Stimulated activated CD4-positive, alpha-beta T cell treated with anti-CD3 and anti-CD28 coated beads, Interleukin-2, amount 100 ng/mL, for 48 hours (primary cell): ENCODE measurements around the gene DNAH7.

Source experiments
- DNase-seq, 2 donors: peaks; one replicate each; pipeline ENCODE4 v3.0.0-alpha.2; 2020

DNAH7 gene

DNA sequence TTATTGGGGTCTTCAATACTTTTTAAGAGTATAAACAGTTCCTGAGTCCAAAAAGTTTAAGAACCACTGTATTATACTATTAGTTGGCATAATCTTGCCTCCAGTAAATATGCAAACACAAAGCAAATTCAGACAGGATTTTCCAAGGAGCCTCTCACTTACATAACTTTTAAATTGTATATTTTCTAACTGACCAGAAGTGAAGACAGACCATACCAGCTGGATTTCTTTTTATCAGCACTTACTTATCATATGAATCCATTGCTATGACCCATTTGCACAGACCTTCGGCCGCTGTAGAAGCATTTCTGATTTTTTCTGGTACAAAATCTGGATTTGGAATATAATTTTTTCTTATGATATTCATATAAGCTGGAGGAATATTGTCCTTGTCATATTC is 211.5 kb downstream of the DNAH7 start:
- DNase-seq = no peak

DNA sequence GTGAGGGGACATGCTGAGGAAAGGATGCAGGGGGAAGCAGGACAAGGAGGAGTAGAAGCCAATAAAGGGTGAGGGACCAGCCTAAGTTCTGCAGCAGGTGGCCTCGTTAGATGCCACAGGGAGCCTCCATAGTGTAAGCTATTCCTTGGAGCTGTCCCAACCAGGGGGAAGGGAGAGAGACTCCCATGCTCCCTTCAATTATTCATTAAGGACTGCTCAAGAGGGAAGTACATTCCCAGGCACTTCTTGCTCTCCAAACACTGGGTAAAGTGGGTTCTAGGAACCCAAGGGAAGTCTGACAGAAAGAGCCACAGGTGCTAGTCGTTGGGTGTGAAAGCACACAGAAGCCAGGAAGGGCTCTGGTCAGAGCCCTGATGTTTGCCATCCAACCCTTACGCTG is 217.9 kb downstream of the DNAH7 start:
- no peak for DNase-seq

- no peak for DNase-seq
Observed at GRCh38 chr2:195848119-195848899, 220.3 kb downstream of the DNAH7 start.

DNA sequence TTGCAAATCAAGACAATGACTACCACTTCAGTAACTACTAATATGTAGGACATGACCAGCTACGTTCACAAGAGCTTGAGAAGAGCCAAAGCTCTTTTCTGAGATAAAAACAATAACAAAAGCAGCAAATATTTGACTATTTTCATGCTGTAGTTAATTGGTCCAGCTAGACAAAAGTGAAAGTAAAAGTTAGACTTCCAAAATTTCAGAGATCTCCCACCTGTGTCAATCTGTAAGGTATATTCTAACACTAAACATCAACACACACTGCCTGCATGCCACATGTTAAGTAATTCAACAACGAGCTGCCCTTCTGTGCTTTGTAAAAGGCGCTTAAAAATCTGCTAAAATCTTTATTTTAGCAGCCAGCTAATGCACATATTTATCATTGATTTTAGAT is 225.7 kb downstream of the DNAH7 start:
- DNase-seq = no peak

DNA sequence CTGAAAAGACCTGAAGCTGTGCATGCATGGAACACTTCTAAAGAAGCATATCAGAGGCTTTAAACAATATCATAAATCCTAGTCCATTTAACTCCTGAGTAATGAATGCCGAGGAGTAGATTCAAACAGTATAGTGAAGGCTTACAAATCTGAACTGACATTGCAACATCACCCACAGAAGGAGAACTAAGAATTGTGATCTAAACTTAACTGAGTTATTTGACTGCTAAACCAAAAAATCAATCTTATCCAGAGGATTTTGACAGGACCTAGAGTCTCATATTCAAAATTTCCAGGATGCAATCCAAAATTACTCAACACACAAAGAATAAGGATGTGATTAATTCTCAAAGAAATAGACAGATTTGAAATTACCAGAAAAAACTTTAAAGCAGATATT is 230.6 kb downstream of the DNAH7 start:
- DNase-seq = no peak

DNA sequence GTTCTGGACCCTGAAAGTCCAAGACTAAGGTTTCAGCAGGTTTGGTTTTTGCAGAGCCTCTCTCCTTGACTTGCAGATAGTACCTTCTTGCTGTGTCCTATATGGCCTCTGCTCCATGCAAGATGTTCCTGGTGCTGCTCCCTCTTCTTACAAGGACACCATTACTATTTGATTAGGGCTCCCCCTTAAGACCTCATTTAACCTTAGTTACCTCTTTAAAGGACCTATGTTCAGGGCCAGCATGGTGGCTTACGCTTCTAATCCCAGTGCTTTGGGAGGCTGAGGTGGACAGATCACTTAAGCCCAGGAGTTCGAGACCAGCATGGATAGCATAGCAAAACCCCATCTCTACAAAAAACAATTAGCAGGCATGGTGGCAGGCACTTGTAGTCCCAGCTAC is 232.6 kb downstream of the DNAH7 start:
- no peak for DNase-seq

GRCh38 chr2:195834836-195835235 is 233.8 kb downstream of the DNAH7 start:
- no peak for DNase-seq

- DNase-seq = no peak
Observed at GRCh38 chr2:195830968-195831950, 237.4 kb downstream of the DNAH7 start.

GRCh38 chr2:195824478-195824877 is 244.2 kb downstream of the DNAH7 start:
- no peak for DNase-seq

DNA sequence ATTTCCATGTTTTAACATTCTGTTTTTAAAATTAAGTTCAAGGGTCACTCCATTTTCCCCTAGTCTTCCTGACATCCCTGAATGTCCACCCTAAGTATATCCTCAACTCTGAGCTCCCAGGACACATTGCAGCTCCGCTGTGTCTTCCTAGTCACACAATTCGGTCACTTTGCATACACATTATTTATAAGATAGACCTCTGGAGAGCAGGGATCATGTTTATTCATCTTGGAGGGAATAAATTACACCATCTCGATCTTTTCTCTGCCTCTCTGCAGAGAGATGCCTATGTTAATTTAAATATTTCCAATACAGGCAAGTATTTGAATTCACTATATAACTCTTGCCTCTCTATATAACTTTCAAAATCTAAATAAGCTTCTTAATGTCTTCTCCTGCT is 245.4 kb downstream of the DNAH7 start:
- DNase-seq = no peak

DNA sequence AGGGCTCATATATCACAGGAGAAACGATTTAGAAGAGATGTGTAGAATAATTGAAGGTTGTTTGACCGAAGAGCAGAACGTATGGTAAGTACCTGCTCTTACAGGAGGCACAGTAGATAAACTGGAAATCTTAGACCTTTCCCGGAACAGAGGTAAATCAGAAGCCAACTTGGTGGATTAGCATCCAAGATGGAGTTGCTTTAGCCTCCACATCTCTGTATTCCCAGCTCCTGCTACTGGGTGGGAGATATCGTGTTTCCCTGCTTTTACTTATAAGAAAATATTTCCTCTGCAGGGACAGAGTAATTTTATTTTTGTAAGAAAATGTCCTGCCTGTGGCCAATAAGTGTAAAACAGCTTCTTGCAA is 247.1 kb downstream of the DNAH7 start:
- no peak for DNase-seq

- DNase-seq = no peak
Observed at GRCh38 chr2:195820867-195821565, 247.6 kb downstream of the DNAH7 start.

GRCh38 chr2:195820373-195820772 is 248.3 kb downstream of the DNAH7 start:
- no peak for DNase-seq

GRCh38 chr2:195819276-195819675 is 249.4 kb downstream of the DNAH7 start:
- DNase-seq = no peak

DNA sequence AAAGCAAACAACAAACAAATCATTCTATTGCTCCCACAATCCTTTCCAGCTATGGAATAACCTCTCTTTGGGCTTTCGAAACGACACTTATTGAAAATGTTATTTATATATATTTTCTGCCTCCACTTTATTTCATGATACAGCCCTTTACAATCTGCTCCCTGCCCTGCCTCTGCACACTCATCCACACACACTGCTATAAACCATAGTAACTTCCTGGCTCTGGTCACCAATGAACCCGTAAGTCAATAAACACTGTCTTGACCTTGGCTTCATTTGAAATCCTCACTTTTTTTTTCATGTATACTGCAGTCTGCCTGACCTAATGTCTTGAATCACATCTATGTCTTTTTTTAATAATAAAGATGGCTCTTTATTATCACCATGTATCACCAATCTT is 250.1 kb downstream of the DNAH7 start:
- DNase-seq = no peak

GRCh38 chr2:195818106-195818505 is 250.5 kb downstream of the DNAH7 start:
- DNase-seq = no peak

DNA sequence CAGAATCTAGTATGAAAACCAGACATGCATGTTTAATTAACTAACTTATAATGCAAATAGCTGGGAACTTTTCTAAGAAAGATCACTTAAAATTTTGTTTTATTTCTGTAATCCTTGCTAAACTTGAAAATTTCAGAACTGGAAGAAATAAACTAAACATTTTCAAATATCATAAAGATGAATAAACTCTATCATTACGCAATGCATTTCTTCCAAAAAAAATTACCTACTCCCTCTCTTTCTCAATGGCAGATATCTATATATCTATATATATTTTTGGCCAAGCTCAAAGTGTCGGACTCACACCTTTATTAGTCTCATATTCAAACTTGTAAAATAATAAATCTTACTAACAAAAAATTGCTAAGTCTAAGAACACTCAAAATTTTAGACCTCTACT is 253.6 kb downstream of the DNAH7 start:
- DNase-seq = no peak

DNA sequence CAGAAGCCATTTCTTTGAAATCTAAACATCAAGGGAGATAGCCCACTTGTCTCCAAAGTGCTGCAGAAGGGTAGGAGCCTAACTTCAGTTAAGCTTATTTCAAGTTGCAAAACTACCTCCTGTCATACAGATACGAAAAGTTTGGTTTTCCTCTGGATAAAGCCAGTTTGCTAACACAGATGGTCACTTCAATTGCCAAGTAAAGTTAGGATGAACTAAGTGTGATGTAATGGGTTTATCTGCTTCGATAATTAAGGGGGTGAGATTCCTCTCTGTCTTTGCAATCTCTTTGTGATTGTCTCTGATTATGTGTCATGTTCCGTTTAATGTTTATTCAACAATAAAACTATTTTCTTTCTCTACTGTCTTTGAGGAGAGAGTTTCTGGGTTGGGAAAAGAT is 255.2 kb downstream of the DNAH7 start:
- no peak for DNase-seq

GRCh38 chr2:195810340-195811098 is 258.1 kb downstream of the DNAH7 start:
- no peak for DNase-seq

DNA sequence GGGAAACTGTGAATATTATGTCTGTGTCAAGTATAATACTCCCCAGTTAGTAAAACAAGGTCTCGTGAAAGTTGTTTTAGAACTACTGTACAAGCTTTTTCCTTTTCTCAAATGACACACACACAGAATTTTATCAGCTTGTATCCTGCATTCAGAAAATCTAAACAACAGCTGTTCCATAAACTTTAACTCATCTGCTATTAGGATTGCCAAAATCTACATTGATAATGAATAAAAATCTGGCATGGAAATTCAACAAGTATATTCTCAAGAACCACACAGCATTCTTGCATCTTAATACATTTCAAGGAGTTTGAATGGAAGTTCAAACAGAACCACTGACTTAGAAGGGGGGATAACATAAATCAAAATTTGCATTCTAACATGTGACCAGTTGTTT is 260.4 kb downstream of the DNAH7 start:
- no peak for DNase-seq

GRCh38 chr2:195805283-195805976 is 263.2 kb downstream of the DNAH7 start:
- no peak for DNase-seq

GRCh38 chr2:195795879-195796278 is 272.8 kb downstream of the DNAH7 start:
- DNase-seq = no peak
